Activated CD8-positive, alpha-beta memory T cell treated with anti-CD3 and anti-CD28 coated beads for 24 hours (primary cell): Measurements from ENCODE around the gene SRSF11.

ENCODE experiments used
- DNase-seq: peaks from one replicate; pipeline ENCODE4 v3.0.0-alpha.2; 2020

The SRSF11 gene

GRCh38 chr1:70224954-70225353, 3.8 kb downstream of the SRSF11 start:
- DNase-seq = no peak

- no peak for DNase-seq
These were observed 6.3 kb downstream of the SRSF11 start for GRCh38 chr1:70227439-70227838.

DNA sequence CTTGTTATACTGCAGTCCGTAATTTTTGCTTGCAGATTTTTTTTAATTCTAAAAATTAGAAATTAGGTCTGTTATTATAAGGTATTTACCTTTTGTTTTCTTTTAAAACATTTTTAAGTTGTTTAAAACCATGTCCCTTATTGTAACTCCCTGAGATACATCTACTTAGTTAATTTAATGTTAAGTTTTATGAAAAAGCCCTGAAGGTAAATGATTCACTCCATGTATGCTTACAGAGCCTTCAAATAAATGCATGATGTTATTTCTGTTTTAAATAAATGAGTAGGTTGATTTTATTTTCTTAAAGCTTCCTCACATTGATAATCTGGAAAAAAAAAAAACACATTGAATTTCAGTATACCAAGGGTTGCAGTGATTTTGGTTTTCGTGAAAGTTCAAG, 7.5 kb downstream of the SRSF11 start:
- no peak for DNase-seq

GRCh38 chr1:70231475-70231874, 10.3 kb downstream of the SRSF11 start:
- no peak for DNase-seq

- DNase-seq = no peak
These were observed 13.6 kb downstream of the SRSF11 start for GRCh38 chr1:70234733-70235132.

DNA sequence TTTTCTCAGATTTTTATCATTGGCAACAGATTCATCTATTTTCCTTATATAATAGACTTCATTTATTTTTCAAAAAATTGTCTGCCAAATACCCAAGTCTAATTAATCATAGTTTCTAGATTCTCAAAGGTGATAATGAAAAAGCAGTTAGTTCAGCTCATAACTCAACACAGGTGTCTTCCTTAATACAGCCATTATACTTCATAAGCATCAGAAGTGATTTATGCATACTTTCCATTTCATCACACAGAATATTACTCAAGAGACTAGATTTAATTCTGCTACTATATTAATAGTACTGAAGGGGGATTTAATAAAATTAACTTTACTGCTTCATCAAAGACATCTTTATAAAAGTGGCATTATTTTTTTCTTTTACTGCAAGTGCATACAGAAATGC, 18.8 kb downstream of the SRSF11 start:
- DNase-seq = no peak

GRCh38 chr1:70247122-70247521, 25.9 kb downstream of the SRSF11 start:
- DNase-seq = no peak

- DNase-seq = no peak
These were observed 26.6 kb downstream of the SRSF11 start for GRCh38 chr1:70247768-70248167.

- no peak for DNase-seq
These were observed 27.5 kb downstream of the SRSF11 start for GRCh38 chr1:70248729-70249128.

- no peak for DNase-seq
These were observed 35.5 kb downstream of the SRSF11 start for GRCh38 chr1:70256664-70257063.

- no peak for DNase-seq
These were observed 43.7 kb downstream of the SRSF11 start for GRCh38 chr1:70264839-70265238.

DNA sequence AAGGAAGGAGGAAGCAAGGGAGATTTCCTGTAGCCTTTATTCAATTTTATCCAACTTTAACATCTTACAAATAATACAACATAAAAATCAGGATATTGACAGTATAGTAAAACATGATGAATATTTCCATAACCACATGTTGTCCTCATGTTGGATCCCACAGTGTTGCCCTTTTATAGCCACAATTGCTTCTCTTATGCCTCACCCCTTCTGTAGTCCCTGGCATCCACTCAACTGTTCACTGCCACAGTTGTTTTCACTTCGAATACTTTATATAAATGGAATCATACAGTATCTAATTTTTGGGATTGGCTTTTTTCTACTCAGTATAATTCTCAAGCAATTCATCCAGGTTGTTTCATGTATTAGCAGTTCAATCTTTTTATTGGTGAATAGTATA, 44.8 kb downstream of the SRSF11 start:
- DNase-seq = no peak

- DNase-seq = no peak
These were observed 56.7 kb downstream of the SRSF11 start for GRCh38 chr1:70277875-70278274.

DNA sequence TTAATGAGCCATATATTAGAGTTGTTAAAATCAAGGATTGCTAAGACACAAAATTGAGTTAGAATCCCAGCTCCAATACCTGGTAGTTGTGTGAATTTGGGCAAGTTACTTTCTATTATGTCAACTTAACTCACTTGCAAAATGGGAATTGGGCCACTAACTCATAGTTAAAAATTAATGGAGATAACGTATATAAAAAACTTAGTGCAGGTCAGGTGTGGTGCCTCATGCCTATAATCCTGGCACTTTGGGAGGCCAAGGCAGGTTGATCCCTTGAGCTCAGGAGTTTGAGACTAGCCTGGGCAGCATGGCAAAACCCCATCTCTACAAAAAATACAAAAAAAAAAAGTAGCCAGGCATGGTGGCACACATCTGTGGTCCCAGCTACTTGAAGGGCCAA, 57.5 kb downstream of the SRSF11 start:
- no peak for DNase-seq

- DNase-seq = no peak
These were observed 63.2 kb downstream of the SRSF11 start for GRCh38 chr1:70284366-70284765.

DNA sequence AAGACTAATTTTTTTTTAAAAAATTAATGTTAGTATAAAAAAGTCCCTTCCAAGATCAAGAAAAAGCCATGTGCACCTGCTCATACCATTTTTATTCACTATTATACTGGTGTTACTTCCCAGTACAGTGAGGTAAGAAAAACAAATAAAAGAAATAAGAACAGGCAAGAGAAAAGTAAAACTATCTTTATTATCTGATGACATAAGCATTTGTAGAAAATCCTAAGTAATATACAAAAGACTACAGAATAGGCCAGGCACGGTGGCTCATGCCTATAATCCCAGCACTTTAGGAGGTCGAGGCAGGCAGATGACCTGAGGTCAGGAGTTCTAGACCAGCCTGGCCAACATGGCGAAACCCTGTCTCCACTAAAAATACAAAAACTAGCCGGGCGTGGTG, 65.3 kb downstream of the SRSF11 start:
- no peak for DNase-seq

DNA sequence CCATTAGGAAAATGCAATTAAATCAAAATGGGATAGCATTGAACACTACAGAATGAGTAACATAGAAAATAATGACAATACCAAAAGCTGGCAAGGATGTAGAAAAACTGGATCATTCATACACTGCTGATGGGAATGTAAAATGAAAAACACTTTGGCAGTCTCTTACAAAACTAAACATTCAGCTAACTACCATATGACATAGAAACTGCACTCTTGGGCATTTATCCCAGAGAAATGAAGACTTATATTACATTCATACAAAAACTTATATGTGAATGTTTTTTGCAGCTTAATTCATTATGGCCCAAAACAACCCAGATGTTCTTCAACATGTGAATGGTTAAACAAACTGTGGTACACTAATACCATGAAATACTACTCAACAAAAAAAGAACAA, 67.0 kb downstream of the SRSF11 start:
- no peak for DNase-seq

- no peak for DNase-seq
These were observed 69.0 kb downstream of the SRSF11 start for GRCh38 chr1:70290218-70290617.

DNA sequence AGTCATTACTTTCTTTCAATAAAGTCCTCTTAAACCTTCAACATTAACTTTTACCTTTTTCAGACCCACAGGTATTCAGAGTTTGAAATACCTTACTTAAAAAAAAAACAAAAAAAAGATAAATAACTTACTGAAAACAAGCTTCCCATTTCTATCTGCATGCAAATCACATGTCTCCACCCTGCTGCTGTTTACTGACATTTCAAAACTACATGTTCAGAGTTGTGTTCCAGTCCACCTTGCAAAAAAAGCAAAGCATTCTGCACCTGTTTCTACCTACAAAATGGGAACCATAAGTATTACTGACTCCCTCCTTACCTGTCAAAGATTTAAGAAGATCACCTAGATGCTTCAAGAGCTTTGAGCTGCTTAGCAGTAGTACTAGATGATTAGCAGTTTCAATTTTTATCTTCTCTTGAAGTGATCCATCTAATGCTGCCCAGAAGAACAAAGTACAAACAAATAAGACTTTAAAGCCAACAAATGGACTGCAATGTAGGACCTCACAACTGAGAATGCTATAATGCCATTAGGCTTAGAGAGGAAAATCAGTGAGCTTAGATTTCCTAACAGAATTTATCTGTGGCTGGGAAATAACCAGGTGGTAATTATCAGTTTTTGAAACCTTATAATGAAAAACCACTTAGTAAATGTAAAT, 72.1 kb downstream of the SRSF11 start:
- no peak for DNase-seq

- no peak for DNase-seq
These were observed 74.6 kb downstream of the SRSF11 start for GRCh38 chr1:70295749-70296148.

- DNase-seq = no peak
These were observed 78.3 kb downstream of the SRSF11 start for GRCh38 chr1:70299472-70299871.
